Inflammatory macrophage treated with lipopolysaccharide for 1 hour (primary cell): ENCODE measurements around the gene FNDC11.
"Not testable (repeated sequence)": the region's sequence is repeated elsewhere in the genome, so short reads cannot be mapped to it uniquely, and the experiment has no call there.

ENCODE experiments used
- DNase-seq, 2 donors: peaks; one replicate each; pipeline ENCODE4 v3.0.0-alpha.2; 2020 to 2022

Gene FNDC11

GRCh38 chr20:63601679-63602078 is 47.7 kb downstream of the FNDC11 start:
- DNase-seq = not testable (repeated sequence)

GRCh38 chr20:63602321-63602720 is 48.4 kb downstream of the FNDC11 start:
- DNase-seq = no peak
